ENCODE results near the gene TBC1D19. TPM values are rescaled to one million over a fixed set of nuclear protein-coding genes. Genes with fewer than 3 reads are reported as not detected.

The TBC1D19 gene
- total RNA-seq, 1 donor from 2014 or later = 0.96 TPM

- DNase-seq (ENCODE audit: low spot score) = no peak
- ATAC-seq = no peak
Measured at GRCh38 chr4:26729027-26729426, 145.1 kb downstream of the TBC1D19 start.

GRCh38 chr4:26729547-26729946 is 145.7 kb downstream of the TBC1D19 start:
- ATAC-seq (no peak), DNase-seq (ENCODE audit: low spot score) (no peak)

- DNase-seq (ENCODE audit: low spot score) (no peak), ATAC-seq (no peak)
Measured at GRCh38 chr4:26731351-26732035, 147.6 kb downstream of the TBC1D19 start.

- ATAC-seq (peak; percentile 87), DNase-seq (ENCODE audit: low spot score) (peak; percentile 45)
Measured at GRCh38 chr4:26732356-26732755, 148.5 kb downstream of the TBC1D19 start.

DNA sequence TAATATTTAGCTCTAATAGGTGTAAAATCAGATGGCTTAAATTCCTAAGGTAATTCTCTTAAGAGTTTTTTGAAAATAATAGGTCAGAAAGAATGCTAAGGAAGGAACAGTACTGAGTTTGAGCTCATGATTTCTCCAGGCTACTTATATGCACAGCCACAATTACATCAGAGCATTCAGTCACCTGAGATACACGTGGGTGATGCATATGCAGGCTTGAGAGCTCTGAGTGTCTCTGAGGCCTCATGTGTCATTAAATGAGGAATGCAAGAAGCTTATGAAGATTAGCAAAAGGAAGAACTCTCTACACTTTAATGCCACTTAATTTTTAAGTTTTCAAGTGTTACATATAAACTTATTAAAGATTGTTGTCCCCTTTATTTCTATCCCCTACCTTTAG is 152.7 kb downstream of the TBC1D19 start:
- ATAC-seq (no peak), DNase-seq (ENCODE audit: low spot score) (no peak)

DNA sequence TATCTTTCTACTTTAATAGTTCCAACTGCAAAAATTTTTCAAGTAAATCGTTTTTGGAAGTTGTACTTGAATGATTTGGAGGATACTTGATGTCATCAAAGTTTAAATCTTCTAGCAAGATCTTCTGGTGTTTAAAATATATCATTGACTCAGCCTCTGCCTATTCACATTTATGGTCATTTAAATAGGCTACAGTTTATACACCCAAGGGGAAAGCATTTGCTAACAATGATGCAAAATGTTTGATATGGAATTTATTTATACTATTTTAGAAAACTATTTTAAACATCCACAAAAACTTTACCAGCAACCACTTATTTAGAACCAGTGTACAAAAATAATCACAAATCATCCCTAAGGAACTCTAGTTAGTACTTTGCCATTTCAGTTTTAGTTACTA is 153.5 kb downstream of the TBC1D19 start:
- no peak for ATAC-seq
- DNase-seq (ENCODE audit: low spot score) = no peak

- ATAC-seq (peak; percentile 99), DNase-seq (ENCODE audit: low spot score) (peak; percentile 53)
Measured at GRCh38 chr4:26741491-26741871, 157.6 kb downstream of the TBC1D19 start.

- ATAC-seq = no peak
Measured at GRCh38 chr4:26746802-26747213, 162.9 kb downstream of the TBC1D19 start.

DNA sequence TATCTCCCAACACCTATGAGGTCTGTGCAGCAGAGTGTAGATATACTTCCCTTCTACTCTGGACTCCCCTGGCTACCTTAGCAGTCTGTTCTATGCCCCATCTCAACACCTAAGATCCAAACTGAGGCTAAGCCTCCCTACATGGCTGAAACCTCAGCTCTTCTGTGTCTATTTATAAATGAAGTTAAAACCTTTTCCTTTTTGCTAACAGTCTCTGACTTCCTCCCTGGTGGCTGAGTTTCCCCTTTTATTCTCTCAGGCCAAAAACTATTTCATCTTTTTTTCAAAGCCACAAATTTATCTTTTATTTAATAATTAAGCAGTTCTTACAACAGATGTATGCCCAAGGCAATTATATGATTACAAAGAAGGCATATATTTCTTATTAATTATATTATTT is 164.9 kb downstream of the TBC1D19 start:
- DNase-seq (ENCODE audit: low spot score) (no peak), ATAC-seq (no peak)

More at GRCh38 chr4:26746802-26747213, 162.9 kb downstream of the TBC1D19 start:
- DNase-seq (ENCODE audit: low spot score) = no peak

- DNase-seq (ENCODE audit: low spot score) (no peak), ATAC-seq (no peak)
Measured at GRCh38 chr4:26749867-26750266, 166.0 kb downstream of the TBC1D19 start.

- peak; percentile 48 for ATAC-seq
- DNase-seq (ENCODE audit: low spot score) = no peak
Measured at GRCh38 chr4:26751004-26751403, 167.1 kb downstream of the TBC1D19 start.

GRCh38 chr4:26751838-26752237 is 168.0 kb downstream of the TBC1D19 start:
- DNase-seq (ENCODE audit: low spot score) (no peak), ATAC-seq (no peak)

DNA sequence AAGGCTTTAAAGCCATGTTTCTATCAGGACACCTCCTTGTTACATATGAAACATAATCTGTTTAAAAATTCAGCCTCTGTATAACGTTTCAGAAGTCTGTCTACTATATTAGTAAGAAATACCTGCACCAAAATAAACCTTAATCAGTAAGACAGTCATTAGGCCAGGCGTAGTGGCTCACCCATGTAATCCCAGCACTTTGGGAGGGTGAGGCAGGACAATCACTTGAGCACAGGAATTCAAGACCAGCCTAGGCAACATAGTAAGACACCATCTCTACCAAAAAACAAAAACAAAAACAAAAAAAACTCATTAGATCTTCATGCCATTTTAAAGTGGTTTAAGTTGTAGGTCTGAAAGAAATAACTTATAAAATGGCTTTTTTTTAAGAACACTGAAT is 169.3 kb downstream of the TBC1D19 start:
- DNase-seq (ENCODE audit: low spot score) = no peak

GRCh38 chr4:26753617-26754016 is 169.7 kb downstream of the TBC1D19 start:
- ATAC-seq (peak; percentile 100), DNase-seq (ENCODE audit: low spot score) (peak; percentile 71)

More for the DNA sequence above, 169.3 kb downstream of the TBC1D19 start:
- ATAC-seq = no peak

GRCh38 chr4:26757751-26758150 is 173.9 kb downstream of the TBC1D19 start:
- DNase-seq (ENCODE audit: low spot score) (no peak), ATAC-seq (no peak)

- DNase-seq (ENCODE audit: low spot score) (no peak), ATAC-seq (no peak)
Measured at GRCh38 chr4:26758899-26759298, 175.0 kb downstream of the TBC1D19 start.

DNA sequence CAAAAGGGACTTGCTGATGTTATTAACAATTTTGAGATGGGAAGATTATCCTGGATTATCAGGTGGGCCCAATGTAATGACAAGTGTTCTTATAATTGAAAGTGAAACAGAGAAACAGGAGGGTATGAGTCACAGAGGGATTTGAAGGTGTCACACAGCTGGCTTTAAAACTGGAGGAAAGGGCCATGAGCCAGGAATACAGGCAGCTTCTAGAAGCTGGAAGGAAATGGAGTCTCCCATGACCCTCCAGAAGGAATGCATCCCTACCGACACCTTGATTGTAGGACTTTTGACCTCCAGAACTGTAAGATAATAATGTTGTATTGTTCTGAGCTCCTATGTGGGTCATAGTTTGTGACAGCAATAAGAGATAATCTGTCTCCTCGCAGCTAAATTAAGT is 178.8 kb downstream of the TBC1D19 start:
- ATAC-seq (no peak), DNase-seq (ENCODE audit: low spot score) (no peak)

- ATAC-seq = no peak
- no peak for DNase-seq (ENCODE audit: low spot score)
Measured at GRCh38 chr4:26763063-26763462, 179.2 kb downstream of the TBC1D19 start.

- DNase-seq (ENCODE audit: low spot score) (no peak), ATAC-seq (no peak)
Measured at GRCh38 chr4:26763648-26764047, 179.8 kb downstream of the TBC1D19 start.

DNA sequence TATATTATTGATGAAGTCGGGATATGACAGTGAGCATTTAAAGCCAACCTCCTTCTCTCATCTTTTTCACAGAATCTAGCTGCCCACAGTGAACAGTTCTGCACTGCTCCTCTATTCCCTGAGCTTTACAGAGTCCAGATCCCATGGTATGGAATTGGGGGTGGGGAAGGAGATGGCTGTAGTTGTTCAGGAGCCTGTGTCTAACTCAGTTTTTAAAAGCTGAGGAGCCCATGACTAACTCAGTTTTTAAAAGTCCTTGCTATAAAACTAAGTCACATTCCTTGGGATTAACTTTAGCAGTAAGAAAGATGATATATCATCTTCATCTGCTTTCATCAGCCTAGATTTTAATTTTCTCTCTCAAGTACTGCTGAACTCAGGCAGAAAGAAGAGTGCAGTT is 180.3 kb downstream of the TBC1D19 start:
- no peak for ATAC-seq
- DNase-seq (ENCODE audit: low spot score) = no peak

- DNase-seq (ENCODE audit: low spot score) (no peak), ATAC-seq (no peak)
Measured at GRCh38 chr4:26765515-26765914, 181.6 kb downstream of the TBC1D19 start.

GRCh38 chr4:26766141-26766540 is 182.3 kb downstream of the TBC1D19 start:
- no peak for DNase-seq (ENCODE audit: low spot score)
- ATAC-seq = peak; percentile 39
